GM12801 (cell line): Measurements from ENCODE around the gene ALG10B.

Experiments used
- TF ChIP-seq, protein P1 (sequence below): IDR thresholded peaks from one replicate; pipeline ENCODE4 v1.5.1; 2011; ENCODE audit warnings: control low read depth; ENCODE audit not compliant: insufficient read length; ENCODE audit errors: extremely low read depth

Gene ALG10B

DNA sequence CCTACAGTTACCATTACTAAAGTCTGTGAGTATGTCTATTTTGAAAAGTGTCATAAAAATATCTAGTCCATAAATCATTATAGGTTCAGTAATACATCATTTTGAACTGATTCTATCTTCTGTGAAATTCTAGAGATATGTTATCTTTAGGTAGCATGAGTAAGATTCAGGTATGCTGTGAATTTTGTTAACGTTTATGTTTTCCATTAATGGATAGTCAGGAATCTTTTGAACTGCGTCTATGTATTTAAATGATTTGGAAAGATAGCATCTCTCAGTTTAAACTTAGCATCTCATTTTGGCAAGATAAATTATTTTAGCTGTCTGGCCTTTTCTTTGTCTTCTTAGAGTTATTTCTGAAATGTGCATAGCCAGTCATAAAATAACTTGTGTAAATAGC, 8.3 kb downstream of the ALG10B start:
- TF ChIP-seq, protein P1, sequence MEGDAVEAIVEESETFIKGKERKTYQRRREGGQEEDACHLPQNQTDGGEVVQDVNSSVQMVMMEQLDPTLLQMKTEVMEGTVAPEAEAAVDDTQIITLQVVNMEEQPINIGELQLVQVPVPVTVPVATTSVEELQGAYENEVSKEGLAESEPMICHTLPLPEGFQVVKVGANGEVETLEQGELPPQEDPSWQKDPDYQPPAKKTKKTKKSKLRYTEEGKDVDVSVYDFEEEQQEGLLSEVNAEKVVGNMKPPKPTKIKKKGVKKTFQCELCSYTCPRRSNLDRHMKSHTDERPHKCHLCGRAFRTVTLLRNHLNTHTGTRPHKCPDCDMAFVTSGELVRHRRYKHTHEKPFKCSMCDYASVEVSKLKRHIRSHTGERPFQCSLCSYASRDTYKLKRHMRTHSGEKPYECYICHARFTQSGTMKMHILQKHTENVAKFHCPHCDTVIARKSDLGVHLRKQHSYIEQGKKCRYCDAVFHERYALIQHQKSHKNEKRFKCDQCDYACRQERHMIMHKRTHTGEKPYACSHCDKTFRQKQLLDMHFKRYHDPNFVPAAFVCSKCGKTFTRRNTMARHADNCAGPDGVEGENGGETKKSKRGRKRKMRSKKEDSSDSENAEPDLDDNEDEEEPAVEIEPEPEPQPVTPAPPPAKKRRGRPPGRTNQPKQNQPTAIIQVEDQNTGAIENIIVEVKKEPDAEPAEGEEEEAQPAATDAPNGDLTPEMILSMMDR, result no peak

DNA sequence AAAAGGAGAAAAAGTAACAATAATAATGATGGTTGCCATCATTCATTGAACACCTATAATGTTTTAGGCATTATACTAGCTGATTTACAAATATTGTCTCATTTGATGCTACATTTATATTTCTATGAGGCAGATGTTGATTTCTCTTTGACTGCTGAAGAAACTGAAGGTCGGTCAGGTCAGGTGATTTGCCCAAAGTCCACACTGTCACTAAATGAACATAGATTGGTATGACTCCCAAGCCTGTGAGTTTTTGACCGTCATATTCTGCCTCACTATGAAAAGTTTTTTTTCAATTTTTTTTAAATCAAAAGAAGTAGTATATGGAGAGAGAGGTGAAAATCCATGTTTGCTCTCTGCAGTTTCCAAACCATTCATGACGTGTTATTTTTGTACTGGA, 10.8 kb downstream of the ALG10B start:
- TF ChIP-seq, protein P1, result no peak

DNA sequence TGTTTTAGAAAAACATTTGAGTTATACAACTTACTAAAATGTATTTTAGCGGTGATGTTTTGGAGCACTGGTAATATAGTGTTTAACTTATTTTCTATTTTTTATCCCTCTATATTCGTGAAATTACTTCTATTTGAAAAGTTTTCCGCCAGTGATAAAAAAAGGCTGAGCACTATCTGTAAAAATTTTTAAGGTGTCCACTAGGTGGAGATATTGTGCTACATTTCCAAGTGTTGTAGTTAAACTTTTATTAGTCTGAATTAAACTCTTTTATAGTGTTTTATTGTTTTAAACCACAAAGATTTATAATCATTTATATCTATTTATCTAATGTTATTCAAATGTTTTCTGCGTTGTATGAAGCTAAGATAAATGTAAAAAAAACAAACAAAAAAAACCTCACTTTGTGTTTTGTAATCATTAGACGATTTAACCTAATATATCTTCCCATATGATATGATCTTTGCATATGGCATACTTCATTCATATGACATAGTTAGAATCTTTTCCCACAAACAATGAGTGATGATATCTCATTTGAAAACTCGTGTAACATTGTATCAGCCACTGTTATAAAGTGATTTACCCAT, 11.8 kb downstream of the ALG10B start:
- TF ChIP-seq, protein P1, result no peak

DNA sequence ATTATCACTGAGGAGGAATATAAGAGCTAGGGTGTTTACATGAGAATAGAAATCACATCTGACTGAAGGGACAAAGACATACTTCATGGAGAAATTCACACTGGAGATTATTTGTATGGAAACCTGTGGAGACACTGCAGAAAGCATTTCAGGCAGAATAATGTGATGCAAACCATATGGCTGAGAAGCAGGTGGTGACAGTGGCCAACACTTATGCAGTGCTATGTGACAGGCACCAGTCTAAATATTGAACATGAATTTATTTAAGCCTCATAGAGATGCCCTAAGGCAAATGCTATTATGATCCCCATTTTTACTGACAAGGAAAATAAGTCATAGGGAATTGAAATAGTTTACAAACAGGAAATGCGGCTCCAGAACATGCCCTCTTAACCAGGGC, 16.2 kb downstream of the ALG10B start:
- TF ChIP-seq, protein P1, result no peak

DNA sequence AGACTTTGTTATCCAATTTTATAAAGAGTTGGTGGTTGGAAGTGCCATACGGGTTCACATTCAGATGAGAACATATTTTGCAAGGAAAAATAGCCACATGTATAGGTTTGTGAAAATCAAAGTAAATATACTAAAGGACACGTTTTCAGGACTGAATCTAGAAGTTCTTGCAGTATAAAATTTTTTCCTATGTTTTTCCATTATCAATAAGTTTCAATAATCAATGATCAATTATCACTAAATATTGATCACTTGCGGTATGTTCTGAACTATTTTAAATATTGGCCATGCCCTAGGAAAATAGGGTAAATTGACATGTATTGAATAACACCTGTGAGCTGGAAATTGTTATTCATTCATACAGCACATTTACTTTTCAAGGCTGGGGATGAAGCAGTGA, 25.9 kb downstream of the ALG10B start:
- TF ChIP-seq, protein P1, result no peak

DNA sequence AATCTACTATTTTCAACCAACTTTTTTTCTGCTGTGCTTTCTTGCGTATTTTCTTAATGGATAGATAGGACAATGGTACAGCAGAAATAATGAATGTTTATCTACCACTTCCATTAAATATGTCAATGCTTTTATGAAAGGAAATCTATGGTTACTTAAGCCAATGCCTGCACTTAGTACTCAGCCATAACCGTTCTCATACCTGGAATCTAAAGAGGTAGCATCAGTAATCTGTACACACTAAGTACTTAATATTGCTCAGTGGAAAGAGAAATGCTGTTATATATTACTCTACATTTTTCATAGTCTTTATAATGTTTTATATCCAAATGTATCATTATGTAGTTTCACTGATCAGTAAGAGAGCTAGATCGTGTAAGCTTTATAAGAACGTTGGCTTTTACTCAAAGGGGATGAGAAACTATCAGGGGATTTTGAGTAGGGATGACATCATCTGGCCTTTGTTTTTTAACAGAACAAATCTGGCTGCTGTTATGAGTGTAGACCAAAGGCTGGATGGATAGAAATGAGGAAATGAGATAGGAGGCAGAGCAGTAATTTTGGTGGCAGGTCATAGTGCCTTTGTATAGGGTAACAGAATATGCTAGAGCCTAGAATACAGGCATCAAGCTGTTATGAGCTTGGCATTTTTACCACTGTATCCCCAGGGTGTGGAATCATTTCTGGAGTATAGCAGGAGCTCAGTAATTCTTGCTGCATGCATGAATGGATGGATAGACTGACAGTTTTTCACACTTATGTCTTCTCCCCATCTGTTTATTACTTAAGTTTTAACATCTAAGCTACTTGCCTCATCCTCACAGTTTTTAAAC, 34.0 kb downstream of the ALG10B start:
- TF ChIP-seq, protein P1, result no peak

DNA sequence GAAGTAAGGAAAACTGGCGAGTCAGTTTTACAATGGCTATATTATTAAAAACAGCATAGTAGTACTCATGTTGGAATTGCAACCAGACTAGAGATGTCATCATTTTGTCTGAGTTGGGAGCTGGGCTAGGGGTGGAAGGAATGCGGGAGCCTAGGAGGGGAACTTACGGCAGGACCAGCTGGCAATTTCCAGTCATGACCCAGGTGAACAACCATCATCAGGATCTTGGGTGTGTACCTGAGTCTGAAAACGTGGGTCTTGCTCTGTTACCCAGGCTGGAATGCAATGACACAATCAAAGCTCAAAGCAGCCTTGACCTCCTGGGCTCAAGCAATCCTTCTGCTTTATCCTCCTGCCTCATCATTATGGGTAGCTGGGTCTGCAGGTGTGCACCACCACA, 50.9 kb downstream of the ALG10B start:
- TF ChIP-seq, protein P1, result no peak
